ENCODE measurements around the gene IRF4.

The IRF4 gene

GRCh38 chr6:364609-365540 lies 26.7 kb upstream of the IRF4 start:
- TF ChIP-seq ZBTB7A (IDR thresholded peaks at IDR 0.05; ENCODE audit: low read depth) (no peak), NFIC (IDR thresholded peaks at IDR 0.05) (no peak), MAX (IDR thresholded peaks at IDR 0.05) (no peak), TCF12 (IDR thresholded peaks at IDR 0.05; ENCODE audit: low read depth) (no peak), TAF1 (IDR thresholded peaks at IDR 0.05; ENCODE audit: low read depth) (no peak)

- TF ChIP-seq YY1 (IDR thresholded peaks at IDR 0.05; ENCODE audit: low read depth) (no peak), FOXM1 (IDR thresholded peaks at IDR 0.05; ENCODE audit: borderline replicate concordance, low read depth) (no peak), EP300 (IDR thresholded peaks at IDR 0.05; ENCODE audit: borderline replicate concordance) (no peak), REST (IDR thresholded peaks at IDR 0.05; ENCODE audit: low read depth) (no peak), CEBPB (IDR thresholded peaks at IDR 0.05) (no peak), EGR1 (IDR thresholded peaks at IDR 0.05) (no peak), TAF1 (IDR thresholded peaks at IDR 0.05; ENCODE audit: low read depth) (no peak), ZBTB7A (IDR thresholded peaks at IDR 0.05; ENCODE audit: low read depth) (no peak), NFIC (IDR thresholded peaks at IDR 0.05) (no peak), CREB1 (IDR thresholded peaks at IDR 0.05; ENCODE audit: low read depth) (no peak)
Observed at GRCh38 chr6:365835-366234, 25.7 kb upstream of the IRF4 start.

- TF ChIP-seq USF1 (IDR thresholded peaks at IDR 0.05), result no peak
- TF ChIP-seq YY1 (IDR thresholded peaks at IDR 0.05; ENCODE audit: low read depth), result no peak
- TF ChIP-seq RAD21 (IDR thresholded peaks at IDR 0.05; ENCODE audit: low read depth), result no peak
- no peak for TF ChIP-seq REST (IDR thresholded peaks at IDR 0.05; ENCODE audit: low read depth)
- TF ChIP-seq CEBPB (IDR thresholded peaks at IDR 0.05), result no peak
- no peak for TF ChIP-seq TAF1 (IDR thresholded peaks at IDR 0.05; ENCODE audit: low read depth)
- no peak for TF ChIP-seq EGR1 (IDR thresholded peaks at IDR 0.05)
- no peak for TF ChIP-seq FOXM1 (IDR thresholded peaks at IDR 0.05; ENCODE audit: borderline replicate concordance, low read depth)
- TF ChIP-seq TEAD4 (IDR thresholded peaks at IDR 0.05), result no peak
- no peak for TF ChIP-seq CREB1 (IDR thresholded peaks at IDR 0.05; ENCODE audit: low read depth)
- TF ChIP-seq EP300 (IDR thresholded peaks at IDR 0.05; ENCODE audit: borderline replicate concordance), result no peak
- TF ChIP-seq TCF12 (IDR thresholded peaks at IDR 0.05; ENCODE audit: low read depth), result no peak
- TF ChIP-seq MAX (IDR thresholded peaks at IDR 0.05), result no peak
- no peak for TF ChIP-seq ZBTB7A (IDR thresholded peaks at IDR 0.05; ENCODE audit: low read depth)
- TF ChIP-seq NFIC (IDR thresholded peaks at IDR 0.05), result no peak
Observed at GRCh38 chr6:366389-367297, 24.9 kb upstream of the IRF4 start.

- TF ChIP-seq TCF12 (IDR thresholded peaks at IDR 0.05; ENCODE audit: low read depth) (no peak), YY1 (IDR thresholded peaks at IDR 0.05; ENCODE audit: low read depth) (no peak), EGR1 (IDR thresholded peaks at IDR 0.05) (no peak), ZBTB7A (IDR thresholded peaks at IDR 0.05; ENCODE audit: low read depth) (no peak), CREB1 (IDR thresholded peaks at IDR 0.05; ENCODE audit: low read depth) (no peak), RAD21 (IDR thresholded peaks at IDR 0.05; ENCODE audit: low read depth) (no peak), EP300 (IDR thresholded peaks at IDR 0.05; ENCODE audit: borderline replicate concordance) (no peak)
Observed at GRCh38 chr6:367298-367794, 24.2 kb upstream of the IRF4 start.

GRCh38 chr6:367891-368630 lies 23.5 kb upstream of the IRF4 start:
- TF ChIP-seq ZBTB7A (IDR thresholded peaks at IDR 0.05; ENCODE audit: low read depth) (no peak), TAF1 (IDR thresholded peaks at IDR 0.05; ENCODE audit: low read depth) (no peak), TEAD4 (IDR thresholded peaks at IDR 0.05) (no peak), CREB1 (IDR thresholded peaks at IDR 0.05; ENCODE audit: low read depth) (no peak), TCF12 (IDR thresholded peaks at IDR 0.05; ENCODE audit: low read depth) (no peak), REST (IDR thresholded peaks at IDR 0.05; ENCODE audit: low read depth) (no peak), YY1 (IDR thresholded peaks at IDR 0.05; ENCODE audit: low read depth) (no peak), EGR1 (IDR thresholded peaks at IDR 0.05) (no peak), NFIC (IDR thresholded peaks at IDR 0.05) (no peak), EP300 (IDR thresholded peaks at IDR 0.05; ENCODE audit: borderline replicate concordance) (no peak), FOXM1 (IDR thresholded peaks at IDR 0.05; ENCODE audit: borderline replicate concordance, low read depth) (no peak), MAX (IDR thresholded peaks at IDR 0.05) (no peak), USF1 (IDR thresholded peaks at IDR 0.05) (no peak), RAD21 (IDR thresholded peaks at IDR 0.05; ENCODE audit: low read depth) (no peak), CEBPB (IDR thresholded peaks at IDR 0.05) (no peak)
